GM21447 (cell line): ENCODE measurements around the gene FBN3.
"Not testable (repeated sequence)": the region's sequence is repeated elsewhere in the genome, so short reads cannot be mapped to it uniquely, and the experiment has no call there.

Experiments used
- ATAC-seq: cut with Tn5 transposase; IDR thresholded peaks from one replicate; pipeline ENCODE4 v1.9.1; 2021; ENCODE audit not compliant: unreplicated experiment

The FBN3 gene

DNA sequence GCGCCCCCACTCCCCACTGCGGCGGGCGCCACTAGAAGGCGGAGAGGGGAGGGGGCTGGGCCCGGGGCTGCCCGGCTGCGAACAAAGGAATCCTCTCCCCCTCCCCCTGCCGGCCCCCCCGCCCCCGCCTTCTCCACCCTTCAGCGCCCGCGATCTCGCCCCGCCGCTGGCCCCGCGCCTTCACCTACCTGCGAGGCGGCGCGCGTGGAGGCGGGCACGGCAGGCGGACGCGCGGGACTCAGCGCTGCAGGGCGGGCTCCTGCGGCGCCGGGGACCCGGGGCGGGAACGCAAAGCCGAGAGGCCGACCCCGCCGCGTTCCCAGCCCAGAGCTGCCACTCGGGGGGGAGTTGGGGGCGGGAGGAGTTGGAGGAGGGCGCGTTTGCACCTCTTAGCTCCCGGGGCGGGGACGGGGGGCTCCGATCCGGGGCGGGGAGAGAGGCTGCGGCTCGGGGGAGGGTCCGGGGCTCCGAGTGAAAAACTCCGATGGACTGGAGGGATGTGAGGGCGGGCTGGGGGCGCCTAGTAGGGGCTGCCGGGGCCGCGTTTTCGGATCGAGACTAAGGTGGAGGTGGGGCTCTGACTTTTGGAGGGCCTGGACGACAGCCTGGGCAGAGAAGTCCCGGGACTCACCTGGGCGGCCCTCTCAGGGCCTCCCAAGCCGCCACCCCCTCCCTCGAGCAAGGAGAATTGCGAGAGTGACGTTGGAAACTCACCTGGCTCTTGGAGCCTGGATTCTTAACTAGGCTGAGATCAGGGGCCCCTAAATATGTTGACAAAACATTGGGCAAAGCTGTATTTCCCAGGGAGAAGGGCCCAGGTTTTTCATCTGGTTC lies at the start of gene FBN3:
FBN3 (minus strand) TSS at position 332 of the 834 bp plus-strand sequence. CDS start 2,112 bp downstream, outside the sequence.
- no peak for ATAC-seq

DNA sequence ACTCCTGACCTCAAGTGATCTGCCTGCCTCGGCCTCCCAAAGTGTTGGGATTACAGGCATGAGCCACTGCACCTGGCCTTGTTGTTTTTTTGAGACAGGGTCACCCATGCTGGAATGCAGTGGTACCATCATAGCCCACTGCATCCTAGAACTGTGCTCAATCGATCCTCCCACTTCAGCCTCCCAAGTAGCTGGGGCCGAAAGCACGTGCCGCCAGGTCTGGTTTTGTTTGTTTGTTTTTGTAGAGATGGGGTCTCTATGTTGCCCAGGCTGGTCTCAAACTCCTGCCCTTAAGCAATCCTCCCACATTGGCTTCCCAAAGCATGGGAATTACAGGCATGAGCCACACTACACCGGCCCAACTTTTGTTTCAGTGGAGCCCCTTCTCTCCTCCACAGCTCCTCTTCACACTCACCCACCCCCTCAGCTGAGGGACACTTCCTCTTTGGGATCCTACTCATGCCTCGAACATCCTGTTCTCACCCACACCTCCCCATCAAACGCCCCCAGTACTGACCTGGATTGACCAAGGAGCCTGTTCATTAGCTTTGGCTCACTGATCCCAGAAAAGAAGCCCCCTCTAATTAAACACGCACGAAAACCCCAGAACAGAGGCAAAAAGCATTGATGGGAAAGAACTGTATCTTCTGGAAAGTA lies 47.0 kb upstream of the FBN3 start:
- no peak for ATAC-seq

DNA sequence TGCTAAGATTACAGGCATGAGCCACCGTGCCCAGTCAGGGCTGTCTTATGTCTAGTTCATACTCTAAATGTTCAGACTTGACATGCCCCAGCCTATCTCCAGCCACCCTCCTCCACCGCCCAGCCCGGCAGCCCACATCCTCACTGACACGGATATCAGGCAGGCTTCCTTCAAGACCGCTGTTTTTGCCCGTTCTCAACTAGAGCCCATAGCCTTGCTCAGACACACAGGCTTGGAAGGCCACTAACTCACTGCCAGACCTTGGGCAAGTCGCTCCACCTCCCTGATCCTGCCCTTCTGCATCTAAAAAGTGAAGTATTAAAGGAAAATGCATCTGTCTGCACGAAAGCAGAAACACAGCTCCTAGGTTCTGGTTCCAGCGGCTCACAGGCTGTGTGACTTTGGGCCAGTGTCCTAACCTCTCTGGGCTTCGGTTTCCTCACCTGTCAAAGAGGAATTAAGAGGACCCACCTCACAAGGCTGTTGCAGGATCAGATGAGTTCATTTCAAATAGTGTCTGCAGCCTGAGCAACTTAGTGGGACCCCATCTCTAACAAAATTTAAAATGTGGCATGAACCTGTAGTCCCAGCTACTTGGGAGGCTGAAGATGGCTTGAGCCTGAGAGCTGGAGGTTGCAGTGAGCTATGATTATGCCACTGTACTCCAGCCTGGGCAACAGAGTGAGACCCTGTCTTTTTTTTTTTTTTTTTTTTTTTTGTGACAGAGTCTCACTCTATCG lies 45.3 kb upstream of the FBN3 start:
- ATAC-seq: no peak

DNA sequence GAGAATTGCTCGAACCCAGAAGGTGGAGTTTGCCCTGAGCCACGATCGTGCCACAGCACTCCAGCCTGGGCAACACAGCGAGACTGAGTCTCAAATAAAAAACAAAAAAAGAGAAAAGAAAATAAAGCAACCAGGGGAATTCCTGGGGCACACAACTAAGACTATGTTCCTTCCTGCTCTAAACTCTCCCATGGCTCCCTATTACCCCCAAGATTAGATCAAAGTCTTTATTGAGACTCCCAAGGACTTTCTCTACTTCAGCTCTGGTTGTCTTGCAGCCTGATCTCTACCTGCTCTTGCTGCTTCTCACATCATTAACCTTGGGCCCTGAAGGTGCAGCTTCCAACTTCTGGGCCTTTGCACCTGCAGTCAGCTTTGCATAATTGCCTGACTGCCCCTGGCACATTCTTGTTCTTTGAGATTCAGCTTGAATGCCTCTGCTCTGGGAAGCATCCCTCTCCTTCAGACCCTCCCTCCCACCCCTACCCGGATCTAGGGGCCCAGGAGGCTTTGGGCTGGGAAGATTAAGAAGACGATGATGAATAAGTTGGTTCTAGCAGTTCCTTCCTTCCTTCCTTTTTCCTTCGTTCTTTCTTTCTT lies 42.9 kb upstream of the FBN3 start:
- no peak for ATAC-seq

DNA sequence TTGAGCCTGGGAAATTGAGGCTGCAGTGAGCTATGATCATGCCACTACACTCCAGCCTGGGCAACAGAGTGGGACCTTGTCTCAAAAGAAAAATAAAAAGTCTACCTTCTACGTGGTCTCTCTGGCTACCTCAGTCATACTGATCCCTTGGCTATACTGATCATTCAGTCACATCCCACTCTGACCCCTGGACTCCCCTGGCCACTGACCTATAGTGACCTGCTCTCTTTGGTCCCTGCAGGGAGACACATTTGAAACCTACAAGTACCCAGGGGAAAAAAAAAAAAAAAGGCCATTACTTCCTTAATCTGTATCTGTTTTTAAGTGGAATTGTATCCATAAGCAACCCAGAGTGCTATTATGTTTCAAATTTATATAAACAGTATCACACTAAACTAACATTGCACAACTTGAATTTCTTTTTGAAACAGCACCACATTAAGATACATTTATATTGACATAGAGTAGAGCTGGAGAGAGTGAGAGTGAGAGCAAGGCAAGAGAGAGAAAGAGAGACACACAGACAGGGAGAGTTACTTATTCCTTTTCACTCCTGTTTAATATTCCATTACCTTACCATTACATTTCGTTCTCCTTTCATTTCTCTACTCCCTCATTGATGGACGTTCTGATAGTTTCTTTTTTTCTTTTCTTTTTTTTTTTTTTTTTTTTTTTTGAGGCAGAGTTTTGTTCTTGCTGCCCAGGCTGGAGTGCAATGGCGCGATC lies 36.1 kb upstream of the FBN3 start:
- ATAC-seq: no peak

DNA sequence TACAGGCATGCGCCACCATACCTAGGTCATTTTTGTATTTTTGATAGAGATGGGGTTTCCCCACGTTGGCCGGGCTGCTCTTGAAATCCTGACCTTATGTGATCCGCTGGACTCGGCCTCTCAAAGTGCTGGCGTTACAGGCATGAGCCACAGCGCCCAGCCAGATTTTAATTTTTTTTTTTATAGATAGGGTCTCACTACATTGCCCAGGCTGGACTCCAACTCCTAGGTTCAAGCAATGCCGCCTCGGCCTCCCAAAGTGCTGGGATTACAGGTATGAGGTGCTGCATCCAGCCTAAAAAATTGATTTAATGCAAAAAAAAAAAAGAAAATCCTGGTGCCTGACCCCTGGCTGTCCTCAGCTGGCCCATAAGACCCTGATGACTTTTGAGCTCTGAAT lies 34.9 kb upstream of the FBN3 start:
- ATAC-seq: no peak

DNA sequence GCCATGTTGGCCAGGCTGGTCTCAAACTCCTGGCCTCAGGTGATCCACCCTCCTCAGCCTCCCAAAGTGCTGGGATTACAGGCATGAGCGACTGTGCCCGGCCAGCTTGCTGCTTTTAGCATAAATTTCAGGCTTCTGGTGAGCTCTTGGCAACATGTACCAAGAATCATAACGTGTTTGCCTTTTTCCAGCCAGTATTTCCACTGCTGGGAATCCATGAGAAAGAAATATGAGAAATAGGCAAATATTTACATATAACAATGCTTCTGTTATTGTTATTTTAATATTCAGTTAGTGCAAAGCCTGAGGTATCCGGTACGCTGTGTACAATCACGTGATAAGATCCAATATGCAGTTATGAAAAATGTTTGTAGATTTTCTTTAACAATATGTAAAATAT lies 30.6 kb upstream of the FBN3 start:
- no peak for ATAC-seq

DNA sequence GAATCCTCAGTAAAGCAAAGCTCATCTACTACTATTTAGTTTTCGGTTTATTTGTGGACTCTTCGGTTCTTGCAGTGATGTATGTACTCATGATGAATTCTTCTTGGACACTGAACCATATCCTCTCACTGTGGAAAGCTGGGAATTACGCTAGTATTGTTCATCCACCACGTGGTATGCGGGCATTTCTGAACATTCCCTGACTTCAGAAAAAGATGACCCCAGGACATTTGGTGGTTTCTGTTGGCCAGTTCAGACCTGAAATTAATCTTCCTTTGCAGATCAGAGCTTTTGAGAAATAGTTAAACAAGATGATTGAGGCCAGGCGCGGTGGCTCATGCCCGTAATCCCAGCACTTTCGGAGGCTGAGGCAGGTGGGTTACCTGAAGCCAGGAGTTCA lies 25.3 kb upstream of the FBN3 start:
- ATAC-seq: no peak

DNA sequence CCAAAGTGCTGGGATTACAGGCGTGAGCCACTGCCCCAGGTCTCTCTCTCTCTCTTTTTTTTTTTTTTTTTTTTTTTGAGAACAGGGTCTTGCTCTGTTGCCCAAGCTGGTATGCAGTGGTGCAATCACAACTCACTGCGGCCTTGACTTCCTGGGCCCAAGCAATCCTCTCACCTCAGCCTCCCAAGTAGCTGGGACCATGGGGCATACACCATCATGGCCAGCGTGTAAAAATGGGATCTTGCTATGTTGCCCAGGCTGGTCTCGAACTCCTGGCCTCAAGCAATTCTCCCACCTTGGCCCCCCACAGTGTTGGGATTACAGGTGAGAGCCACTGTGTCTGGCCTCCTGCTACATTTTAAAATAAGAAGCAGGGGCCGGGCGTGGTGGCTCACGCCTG lies 19.1 kb upstream of the FBN3 start:
- ATAC-seq: no peak

DNA sequence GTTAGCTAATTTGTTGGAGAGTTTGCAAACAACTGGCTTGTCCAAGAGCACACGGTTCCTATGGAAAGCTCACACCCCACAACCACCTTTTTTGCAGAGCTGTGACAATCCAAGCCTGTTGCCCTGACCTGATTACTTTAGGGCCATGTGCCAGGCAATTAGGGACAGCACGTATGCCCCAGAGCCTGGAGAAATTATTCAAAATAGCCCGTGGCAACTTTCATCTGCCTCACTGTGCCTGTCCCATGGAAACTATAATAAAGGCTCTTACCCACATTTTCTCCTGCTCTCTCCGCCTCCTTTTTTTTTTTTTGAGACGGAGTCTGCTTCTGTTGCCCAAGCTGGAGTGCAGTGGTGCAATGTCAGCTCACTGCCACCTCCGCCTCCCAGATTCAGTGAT lies 18.6 kb upstream of the FBN3 start:
- ATAC-seq: no peak

DNA sequence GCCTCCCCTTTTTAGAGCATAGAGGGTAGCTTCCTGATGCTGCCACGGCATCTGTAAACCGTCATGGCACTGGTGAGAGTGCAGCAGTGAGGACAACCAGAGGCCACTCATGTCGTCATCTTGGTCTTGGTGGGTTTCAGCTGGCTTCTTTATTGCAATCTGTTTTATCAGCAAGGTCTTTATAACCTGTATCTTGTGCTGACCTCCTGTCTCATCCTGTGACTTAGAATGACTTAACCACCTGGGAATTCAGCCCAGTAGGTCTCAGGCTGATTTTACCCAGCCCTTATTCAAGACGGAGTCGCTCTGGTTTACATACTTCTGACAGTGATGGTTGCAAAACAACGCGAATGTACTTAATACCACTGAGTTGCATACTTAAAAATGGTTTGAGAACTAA lies 14.4 kb upstream of the FBN3 start:
- ATAC-seq: no peak

DNA sequence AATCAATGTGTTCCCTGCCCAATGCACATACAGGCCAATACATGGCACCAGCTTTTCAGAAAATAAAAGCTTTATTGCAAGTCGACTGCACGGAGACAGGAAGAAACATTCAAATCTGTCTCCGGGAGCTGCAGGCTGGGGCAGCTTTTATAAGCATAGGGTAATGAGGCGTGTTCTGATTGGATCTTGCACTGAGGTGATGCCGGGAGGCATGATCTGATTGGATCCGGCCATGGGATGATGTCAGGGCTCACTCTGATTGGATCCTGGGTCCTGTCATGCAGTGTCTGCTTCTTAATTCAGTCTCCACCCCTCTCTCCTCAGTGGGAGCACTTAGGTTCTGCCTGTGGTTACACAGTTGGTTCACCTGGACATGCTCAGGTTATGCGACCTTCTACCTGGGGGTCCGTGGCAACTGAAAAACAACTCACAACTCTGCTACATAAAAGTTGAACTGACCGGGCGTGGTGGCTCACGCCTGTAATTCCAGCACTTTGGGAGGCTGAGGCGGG lies 11.8 kb upstream of the FBN3 start:
- ATAC-seq: no peak

DNA sequence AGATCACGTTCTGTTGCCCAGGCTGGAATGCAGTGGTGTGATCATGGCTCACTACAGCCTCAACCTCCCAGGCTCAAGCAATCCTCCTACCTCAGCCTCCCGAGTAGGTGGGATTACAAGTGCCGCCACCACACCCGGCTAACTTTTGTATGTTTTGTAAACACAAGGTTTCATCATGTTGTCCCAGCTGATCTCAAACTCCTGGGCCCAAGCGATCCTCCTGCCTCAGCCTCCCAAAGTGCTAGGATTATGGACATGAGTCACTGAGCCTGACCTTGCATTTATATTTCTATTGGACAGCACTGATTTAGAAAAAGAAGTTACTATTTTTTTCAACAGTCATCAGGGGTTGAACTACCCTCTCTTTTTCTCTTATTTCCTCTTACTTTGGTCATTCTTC lies 9.9 kb upstream of the FBN3 start:
- not testable (repeated sequence) for ATAC-seq

DNA sequence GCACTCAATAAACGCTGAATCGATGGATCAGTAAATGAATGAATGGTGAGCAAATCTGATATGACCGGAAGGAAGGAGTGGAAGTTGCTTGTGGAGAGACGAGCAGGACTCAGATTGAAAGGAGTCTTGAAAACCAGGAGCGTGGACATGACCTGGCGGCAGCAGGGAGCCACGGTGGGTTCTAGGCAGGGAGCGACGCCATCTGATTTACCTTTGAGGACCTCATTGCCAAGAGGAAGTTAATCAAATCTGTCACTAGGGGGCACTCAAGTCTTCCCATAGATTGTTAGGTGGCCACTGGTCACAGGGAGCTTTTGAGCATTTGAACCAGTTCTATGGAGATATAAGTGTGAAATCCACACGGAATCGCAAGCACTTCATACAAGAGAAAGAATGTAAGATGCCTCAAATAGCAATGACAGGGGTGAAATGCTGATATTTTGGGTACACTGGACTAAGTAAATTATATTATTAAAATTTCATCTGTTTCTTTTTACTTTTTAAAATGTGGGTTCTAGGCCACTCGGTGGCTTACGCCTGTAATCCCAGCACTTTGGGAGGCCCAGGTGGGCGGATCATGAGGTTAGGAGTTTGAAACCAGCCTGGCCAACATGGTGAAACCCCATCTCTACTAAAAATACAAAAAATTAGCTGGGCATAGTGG lies 9.2 kb upstream of the FBN3 start:
- no peak for ATAC-seq

DNA sequence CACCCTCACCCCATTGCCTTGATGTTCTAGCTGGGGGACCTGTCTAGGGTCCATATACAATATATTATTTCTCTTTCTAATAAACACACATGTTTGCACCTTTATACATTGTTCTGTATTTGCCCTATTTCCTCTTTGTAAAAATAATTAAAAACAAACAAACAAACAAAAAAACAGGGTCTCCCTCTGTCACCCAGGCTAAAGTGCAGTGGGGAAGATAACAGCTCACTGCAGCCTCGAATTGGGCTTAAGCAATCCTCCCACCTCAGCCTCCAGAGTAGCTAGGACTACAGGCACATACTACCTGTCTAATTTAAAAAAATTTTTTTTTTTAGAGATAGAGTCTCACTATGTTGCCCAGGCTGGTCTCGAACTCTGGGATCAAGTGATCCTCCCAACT lies 5.9 kb upstream of the FBN3 start:
- no peak for ATAC-seq

DNA sequence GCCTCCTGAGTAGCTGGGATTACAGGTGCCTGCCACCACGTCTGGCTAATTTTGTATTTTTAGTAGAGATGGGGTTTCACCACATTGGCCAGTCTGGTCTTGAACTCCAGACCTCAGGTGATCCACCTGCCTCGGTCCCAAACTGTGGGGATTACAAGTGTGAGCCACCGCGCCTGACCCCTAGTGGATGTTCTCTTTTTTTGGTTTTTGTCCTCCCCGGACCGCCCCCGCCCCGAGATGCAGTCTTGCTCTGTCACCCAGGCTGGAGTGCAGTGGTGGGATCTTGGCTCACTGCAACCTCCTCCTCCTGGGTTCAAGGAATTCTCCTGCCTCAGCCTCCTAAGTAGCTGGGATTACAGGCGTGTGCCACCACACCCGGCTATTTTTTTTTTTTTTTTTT lies 4.6 kb upstream of the FBN3 start:
- not testable (repeated sequence) for ATAC-seq

DNA sequence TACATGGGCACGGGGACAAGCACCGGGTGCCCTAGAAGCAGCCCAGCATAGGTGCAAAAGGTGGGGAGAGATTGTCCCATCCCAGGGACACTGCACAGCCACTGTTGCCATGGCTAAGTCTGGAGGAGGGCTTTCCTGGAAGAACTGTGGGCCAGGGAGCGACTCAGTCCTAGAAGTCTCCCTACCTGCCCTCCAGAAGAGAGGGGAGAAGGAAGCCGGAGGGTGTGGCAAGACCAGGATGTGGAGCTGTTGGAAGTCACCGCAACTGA lies 2.3 kb upstream of the FBN3 start:
- no peak for ATAC-seq

DNA sequence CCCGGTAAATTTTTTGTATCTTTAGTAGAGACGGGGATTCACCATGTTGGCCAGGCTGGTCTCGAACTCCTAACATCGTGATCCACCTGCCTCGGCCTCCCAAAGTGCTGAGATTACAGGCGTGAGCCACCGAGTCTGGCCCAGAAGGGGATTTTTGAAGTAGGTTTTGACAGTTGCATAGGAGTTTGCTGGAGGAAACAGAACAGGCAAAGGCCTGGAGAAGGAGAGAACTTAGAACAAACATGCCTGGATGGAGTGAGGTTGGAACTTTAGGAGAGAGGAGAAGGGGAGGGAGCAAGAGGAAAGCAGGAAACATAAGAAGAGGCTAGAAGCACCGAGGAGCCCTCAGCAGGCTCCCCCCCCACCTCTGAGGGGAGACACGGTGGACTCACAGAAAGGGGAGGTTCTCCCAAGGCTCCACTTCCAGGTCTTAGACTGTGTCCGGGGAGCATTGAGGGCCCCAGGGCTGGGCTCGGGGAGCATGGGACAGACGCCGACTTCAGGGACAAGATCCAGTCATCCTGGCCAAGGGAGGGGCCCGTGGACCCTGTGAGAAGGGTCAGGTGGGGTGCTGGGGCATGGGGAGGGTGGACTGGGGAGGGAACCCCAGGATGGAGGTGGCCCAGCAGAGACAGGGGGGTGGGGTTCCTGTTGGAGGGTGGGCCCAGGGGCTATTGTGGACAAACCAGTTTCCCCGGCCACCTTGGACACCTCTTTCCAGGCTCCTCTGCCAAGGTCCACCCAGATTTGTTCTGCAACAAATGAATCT lies 1.8 kb upstream of the FBN3 start:
- ATAC-seq: no peak

DNA sequence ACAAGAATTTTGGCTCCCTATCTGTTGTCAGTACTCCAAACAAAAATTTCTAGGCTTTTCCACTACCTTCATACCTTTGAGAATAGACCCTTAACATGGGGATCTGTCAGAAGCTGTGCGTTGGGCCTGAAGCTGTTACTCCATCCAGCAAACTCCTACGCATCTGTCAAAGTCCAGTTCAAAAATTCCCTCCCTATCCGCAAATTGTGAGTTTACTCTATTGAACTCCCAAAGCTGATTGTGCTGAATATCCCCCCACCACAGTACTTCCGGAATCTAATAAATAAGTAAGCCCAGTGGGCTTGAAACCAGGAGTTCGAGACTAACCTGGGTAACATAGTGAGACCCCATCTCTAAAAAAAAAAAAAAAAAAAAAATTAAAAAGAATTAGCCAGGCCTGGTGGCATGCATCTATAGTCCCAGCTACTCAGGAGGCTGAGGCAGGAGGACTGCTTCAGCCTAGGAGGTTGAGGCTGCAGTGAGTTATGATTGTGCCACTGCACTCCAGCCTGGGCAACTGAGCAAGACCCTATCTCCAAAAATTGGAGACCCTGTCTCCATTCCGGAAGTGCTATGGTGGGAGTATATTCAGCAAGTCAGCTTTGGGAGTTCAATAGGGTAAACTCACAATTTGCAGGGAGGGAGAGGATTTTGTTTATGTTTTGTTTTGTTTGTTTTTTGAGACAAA lies 930 bp upstream of the FBN3 start:
- ATAC-seq: no peak
